ENCODE measurements around the gene PRKD3.

PRKD3 gene

GRCh38 chr2:37317746-37318145, 6.9 kb downstream of the PRKD3 start:
- Histone ChIP-seq H3K27ac (no peak overlapping the region), H3K4me3 (no peak overlapping the region)
- TF ChIP-seq CTCF (IDR thresholded peaks at IDR 0.05): no peak
- no peak for DNase-seq (ENCODE audit: low spot score)

- TF ChIP-seq CTCF (IDR thresholded peaks at IDR 0.05): no peak
- Histone ChIP-seq H3K27ac (no peak overlapping the region), H3K4me3 (no peak overlapping the region)
- no peak for DNase-seq (ENCODE audit: low spot score)
These were observed 8.5 kb downstream of the PRKD3 start for GRCh38 chr2:37316181-37316580.

- no peak for TF ChIP-seq CTCF (IDR thresholded peaks at IDR 0.05)
- no peak overlapping the region for H3K27ac ChIP-seq
- no peak overlapping the region for H3K4me3 ChIP-seq
- no peak for DNase-seq (ENCODE audit: low spot score)
These were observed 9.3 kb downstream of the PRKD3 start for GRCh38 chr2:37315364-37315763.

GRCh38 chr2:37307500-37307899, 17.1 kb downstream of the PRKD3 start:
- no peak for TF ChIP-seq CTCF (IDR thresholded peaks at IDR 0.05)
- no peak overlapping the region for H3K4me3 ChIP-seq
- no peak for DNase-seq (ENCODE audit: low spot score)
- no peak overlapping the region for H3K27ac ChIP-seq

GRCh38 chr2:37306024-37306423, 18.6 kb downstream of the PRKD3 start:
- Histone ChIP-seq H3K4me3 (no peak overlapping the region), H3K27ac (no peak overlapping the region)
- DNase-seq (ENCODE audit: low spot score): no peak
- TF ChIP-seq CTCF (IDR thresholded peaks at IDR 0.05): no peak

GRCh38 chr2:37302701-37303252, 21.9 kb downstream of the PRKD3 start:
- Histone ChIP-seq H3K4me3 (no peak overlapping the region), H3K27ac (no peak overlapping the region)
- DNase-seq (ENCODE audit: low spot score): no peak
- TF ChIP-seq CTCF (IDR thresholded peaks at IDR 0.05): no peak

- Histone ChIP-seq H3K27ac (no peak overlapping the region), H3K4me3 (no peak overlapping the region)
- TF ChIP-seq CTCF (IDR thresholded peaks at IDR 0.05): no peak
- DNase-seq (ENCODE audit: low spot score): no peak
These were observed 23.2 kb downstream of the PRKD3 start for GRCh38 chr2:37301408-37301807.
